WTC11 (cell line): ENCODE data around the gene GALNT18.

Experiments
- ATF1 ChIP-seq: sonication (generic); formaldehyde crosslinking; IDR thresholded peaks from 2 replicates; pipeline ENCODE4 v1.8.1; 2023; ENCODE audit warnings: mild to moderate bottlenecking, moderate library complexity, missing genetic modification reagents
- CREB1 ChIP-seq: sonication (generic); formaldehyde crosslinking; IDR thresholded peaks from 2 replicates; pipeline ENCODE4 v1.8.0; 2023; ENCODE audit warnings: mild to moderate bottlenecking, missing genetic modification reagents
- JUN ChIP-seq: sonication (generic); formaldehyde crosslinking; IDR thresholded peaks from 2 replicates; pipeline ENCODE4 v1.8.0; 2023; ENCODE audit warnings: mild to moderate bottlenecking, missing genetic modification reagents
- TEAD4 ChIP-seq: sonication (generic); formaldehyde crosslinking; IDR thresholded peaks from 2 replicates; pipeline ENCODE4 v1.8.0; 2022; ENCODE audit warnings: mild to moderate bottlenecking, missing genetic modification reagents
- TF ChIP-seq, protein P1 (sequence below): sonication (generic); formaldehyde crosslinking; IDR thresholded peaks from 2 replicates; pipeline ENCODE4 v1.8.0; 2022; ENCODE audit warnings: mild to moderate bottlenecking, missing genetic modification reagents
- TF ChIP-seq, protein P2 (sequence below): fragments of 200-600 bp; IDR thresholded peaks from 2 replicates; pipeline ENCODE4 v1.8.0; 2022; ENCODE audit warnings: antibody characterized with exemption
- TF ChIP-seq, protein P3 (sequence below): sonication (generic); formaldehyde crosslinking; IDR thresholded peaks from 2 replicates; pipeline ENCODE4 v1.8.0; 2023; ENCODE audit warnings: missing genetic modification reagents, mild to moderate bottlenecking, borderline replicate concordance
- TF ChIP-seq, protein P4 (sequence below): sonication (generic); formaldehyde crosslinking; IDR thresholded peaks from 2 replicates; pipeline ENCODE4 v1.8.1; 2022; ENCODE audit warnings: low read depth, mild to moderate bottlenecking, moderate library complexity, missing genetic modification reagents, borderline replicate concordance

DNA sequence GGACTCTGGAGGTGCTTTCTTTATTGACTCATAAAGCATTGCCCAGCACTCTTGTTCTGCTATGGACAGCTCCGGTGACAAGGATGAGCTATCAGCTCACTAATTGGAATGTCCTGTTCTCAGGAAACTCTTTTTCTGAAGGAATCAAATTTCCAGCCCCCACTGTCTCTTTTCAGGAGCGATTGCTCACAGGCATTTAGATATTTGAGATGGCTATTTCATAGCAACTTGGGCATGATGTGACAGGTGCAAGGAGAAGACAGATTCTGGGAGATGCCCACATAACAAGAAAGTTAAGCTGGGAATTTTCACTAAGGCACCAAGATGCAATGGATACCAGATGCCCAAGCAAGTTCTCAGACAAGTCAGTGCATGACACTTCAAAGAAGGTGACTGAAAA, 145.3 kb downstream of the GALNT18 start:
- TF ChIP-seq, protein P1, sequence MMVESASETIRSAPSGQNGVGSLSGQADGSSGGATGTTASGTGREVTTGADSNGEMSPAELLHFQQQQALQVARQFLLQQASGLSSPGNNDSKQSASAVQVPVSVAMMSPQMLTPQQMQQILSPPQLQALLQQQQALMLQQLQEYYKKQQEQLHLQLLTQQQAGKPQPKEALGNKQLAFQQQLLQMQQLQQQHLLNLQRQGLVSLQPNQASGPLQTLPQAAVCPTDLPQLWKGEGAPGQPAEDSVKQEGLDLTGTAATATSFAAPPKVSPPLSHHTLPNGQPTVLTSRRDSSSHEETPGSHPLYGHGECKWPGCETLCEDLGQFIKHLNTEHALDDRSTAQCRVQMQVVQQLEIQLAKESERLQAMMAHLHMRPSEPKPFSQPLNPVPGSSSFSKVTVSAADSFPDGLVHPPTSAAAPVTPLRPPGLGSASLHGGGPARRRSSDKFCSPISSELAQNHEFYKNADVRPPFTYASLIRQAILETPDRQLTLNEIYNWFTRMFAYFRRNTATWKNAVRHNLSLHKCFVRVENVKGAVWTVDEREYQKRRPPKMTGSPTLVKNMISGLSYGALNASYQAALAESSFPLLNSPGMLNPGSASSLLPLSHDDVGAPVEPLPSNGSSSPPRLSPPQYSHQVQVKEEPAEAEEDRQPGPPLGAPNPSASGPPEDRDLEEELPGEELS (CRISPR knock-in tag) = no peak
- TF ChIP-seq, protein P2, sequence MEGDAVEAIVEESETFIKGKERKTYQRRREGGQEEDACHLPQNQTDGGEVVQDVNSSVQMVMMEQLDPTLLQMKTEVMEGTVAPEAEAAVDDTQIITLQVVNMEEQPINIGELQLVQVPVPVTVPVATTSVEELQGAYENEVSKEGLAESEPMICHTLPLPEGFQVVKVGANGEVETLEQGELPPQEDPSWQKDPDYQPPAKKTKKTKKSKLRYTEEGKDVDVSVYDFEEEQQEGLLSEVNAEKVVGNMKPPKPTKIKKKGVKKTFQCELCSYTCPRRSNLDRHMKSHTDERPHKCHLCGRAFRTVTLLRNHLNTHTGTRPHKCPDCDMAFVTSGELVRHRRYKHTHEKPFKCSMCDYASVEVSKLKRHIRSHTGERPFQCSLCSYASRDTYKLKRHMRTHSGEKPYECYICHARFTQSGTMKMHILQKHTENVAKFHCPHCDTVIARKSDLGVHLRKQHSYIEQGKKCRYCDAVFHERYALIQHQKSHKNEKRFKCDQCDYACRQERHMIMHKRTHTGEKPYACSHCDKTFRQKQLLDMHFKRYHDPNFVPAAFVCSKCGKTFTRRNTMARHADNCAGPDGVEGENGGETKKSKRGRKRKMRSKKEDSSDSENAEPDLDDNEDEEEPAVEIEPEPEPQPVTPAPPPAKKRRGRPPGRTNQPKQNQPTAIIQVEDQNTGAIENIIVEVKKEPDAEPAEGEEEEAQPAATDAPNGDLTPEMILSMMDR = no peak
- TF ChIP-seq ATF1 (CRISPR knock-in tag) (no peak), JUN (CRISPR knock-in tag) (no peak), TEAD4 (CRISPR knock-in tag) (no peak), CREB1 (no peak)
- TF ChIP-seq, protein P3, sequence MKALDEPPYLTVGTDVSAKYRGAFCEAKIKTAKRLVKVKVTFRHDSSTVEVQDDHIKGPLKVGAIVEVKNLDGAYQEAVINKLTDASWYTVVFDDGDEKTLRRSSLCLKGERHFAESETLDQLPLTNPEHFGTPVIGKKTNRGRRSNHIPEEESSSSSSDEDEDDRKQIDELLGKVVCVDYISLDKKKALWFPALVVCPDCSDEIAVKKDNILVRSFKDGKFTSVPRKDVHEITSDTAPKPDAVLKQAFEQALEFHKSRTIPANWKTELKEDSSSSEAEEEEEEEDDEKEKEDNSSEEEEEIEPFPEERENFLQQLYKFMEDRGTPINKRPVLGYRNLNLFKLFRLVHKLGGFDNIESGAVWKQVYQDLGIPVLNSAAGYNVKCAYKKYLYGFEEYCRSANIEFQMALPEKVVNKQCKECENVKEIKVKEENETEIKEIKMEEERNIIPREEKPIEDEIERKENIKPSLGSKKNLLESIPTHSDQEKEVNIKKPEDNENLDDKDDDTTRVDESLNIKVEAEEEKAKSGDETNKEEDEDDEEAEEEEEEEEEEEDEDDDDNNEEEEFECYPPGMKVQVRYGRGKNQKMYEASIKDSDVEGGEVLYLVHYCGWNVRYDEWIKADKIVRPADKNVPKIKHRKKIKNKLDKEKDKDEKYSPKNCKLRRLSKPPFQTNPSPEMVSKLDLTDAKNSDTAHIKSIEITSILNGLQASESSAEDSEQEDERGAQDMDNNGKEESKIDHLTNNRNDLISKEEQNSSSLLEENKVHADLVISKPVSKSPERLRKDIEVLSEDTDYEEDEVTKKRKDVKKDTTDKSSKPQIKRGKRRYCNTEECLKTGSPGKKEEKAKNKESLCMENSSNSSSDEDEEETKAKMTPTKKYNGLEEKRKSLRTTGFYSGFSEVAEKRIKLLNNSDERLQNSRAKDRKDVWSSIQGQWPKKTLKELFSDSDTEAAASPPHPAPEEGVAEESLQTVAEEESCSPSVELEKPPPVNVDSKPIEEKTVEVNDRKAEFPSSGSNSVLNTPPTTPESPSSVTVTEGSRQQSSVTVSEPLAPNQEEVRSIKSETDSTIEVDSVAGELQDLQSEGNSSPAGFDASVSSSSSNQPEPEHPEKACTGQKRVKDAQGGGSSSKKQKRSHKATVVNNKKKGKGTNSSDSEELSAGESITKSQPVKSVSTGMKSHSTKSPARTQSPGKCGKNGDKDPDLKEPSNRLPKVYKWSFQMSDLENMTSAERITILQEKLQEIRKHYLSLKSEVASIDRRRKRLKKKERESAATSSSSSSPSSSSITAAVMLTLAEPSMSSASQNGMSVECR (CRISPR knock-in tag) = no peak
- TF ChIP-seq, protein P4, sequence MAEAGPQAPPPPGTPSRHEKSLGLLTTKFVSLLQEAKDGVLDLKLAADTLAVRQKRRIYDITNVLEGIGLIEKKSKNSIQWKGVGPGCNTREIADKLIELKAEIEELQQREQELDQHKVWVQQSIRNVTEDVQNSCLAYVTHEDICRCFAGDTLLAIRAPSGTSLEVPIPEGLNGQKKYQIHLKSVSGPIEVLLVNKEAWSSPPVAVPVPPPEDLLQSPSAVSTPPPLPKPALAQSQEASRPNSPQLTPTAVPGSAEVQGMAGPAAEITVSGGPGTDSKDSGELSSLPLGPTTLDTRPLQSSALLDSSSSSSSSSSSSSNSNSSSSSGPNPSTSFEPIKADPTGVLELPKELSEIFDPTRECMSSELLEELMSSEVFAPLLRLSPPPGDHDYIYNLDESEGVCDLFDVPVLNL (CRISPR knock-in tag) = no peak
